ENCODE data around the gene GPR137. TPM values are rescaled to one million over a fixed set of nuclear protein-coding genes. Genes with fewer than 3 reads are reported as not detected.
A peak's percentile ranks its signal among the peaks of the same experiment; 100 is the strongest.

The GPR137 gene
- polyA plus RNA-seq, 3 donors: 7.8 to 21.0 (median 9.3) TPM

DNA sequence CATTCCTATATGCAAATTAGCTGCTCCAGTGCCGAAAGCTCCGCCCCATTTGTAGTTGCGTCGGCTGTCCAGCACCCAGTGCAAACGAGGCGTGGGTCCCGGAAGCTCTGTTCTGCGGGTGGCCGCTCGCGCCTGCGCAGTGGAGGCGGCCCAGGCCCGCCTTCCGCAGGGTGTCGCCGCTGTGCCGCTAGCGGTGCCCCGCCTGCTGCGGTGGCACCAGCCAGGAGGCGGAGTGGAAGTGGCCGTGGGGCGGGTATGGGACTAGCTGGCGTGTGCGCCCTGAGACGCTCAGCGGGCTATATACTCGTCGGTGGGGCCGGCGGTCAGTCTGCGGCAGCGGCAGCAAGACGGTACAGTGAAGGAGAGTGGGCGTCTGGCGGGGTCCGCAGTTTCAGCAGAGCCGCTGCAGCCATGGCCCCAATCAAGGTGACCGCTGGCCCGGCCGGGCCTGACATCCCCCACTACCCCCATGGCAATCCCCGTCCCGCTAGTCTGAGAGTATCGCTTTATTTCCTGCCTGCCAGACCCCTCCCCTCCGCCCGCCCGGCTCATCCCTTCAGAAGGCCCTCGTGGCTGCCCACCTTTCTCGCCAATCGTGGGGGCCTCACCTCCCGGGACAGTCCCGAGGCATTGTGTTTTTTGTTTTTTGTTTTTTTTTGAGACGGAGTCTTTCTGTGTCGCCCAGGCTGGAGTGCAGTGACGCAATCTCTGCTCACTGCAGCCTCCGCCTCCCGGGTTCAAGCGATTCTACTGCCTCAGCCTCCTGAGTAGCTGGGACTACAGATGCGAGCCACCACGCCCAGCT, 32.5 kb downstream of the GPR137 start, which contains the start of gene PRDX5:
Gene PRDX5 (plus strand): TSS at position 161 of the 805 bp plus-strand sequence. CDS start 95 bp downstream, at position 256.
- Histone ChIP-seq H4K20me1 (ENCODE audit: insufficient read depth, low read length) (peaks cover 33% of the 10 kb centered on the region), H3K9ac (ENCODE audit: insufficient read depth, low read length, poor library complexity, severe bottlenecking) (peak within 1 kb of the TSS; percentile 83), H2AFZ (ENCODE audit: insufficient read depth, low read depth, low read length, poor library complexity, severe bottlenecking) (peak within 1 kb of the TSS; percentile 82), H3K9me3 (replicated peaks in 1 of 2; ENCODE audit: control insufficient read depth in 1 of 2, insufficient read depth in 1 of 2, low read length in 2 of 2) (no peaks in the 10 kb centered on the region), H3K4me3 (replicated peaks in 1 of 3; ENCODE audit: low read depth in 2 of 3, low read length in 3 of 3) (peak within 1 kb of the TSS; percentile 51 to 93 (median 91)), H3K4me1 (ENCODE audit: control insufficient read depth in 1 of 2, insufficient read depth in 2 of 2, low read length in 2 of 2) (peaks cover 28 to 43% of the 10 kb centered on the region in 2 donors), H3K27me3 (ENCODE audit: control insufficient read depth in 2 of 2, insufficient read depth in 2 of 2, low read length in 2 of 2) (no peaks in the 10 kb centered on the region), H3K27ac (ENCODE audit: low read depth in 1 of 2, low read length in 2 of 2) (peak within 1 kb of the TSS; percentile 96 to 97), H3K4me2 (replicated peaks; ENCODE audit: extremely low read depth, low read length, poor library complexity, severe bottlenecking) (peak within 1 kb of the TSS; percentile 95), H3K36me3 (replicated peaks in 1 of 2; ENCODE audit: control insufficient read depth in 1 of 2, insufficient read depth in 2 of 2, low read length in 2 of 2) (peaks cover 49 to 60% of the 10 kb centered on the region in 2 donors), H3K79me2 (ENCODE audit: insufficient read depth, low read length) (peaks cover 9% of the 10 kb centered on the region)
- Mint-ChIP-seq H3K27me3 (ENCODE audit: low read depth in 3 of 3) (peaks cover 0 to 1% (median 0%) of the 10 kb centered on the region in 3 donors), H3K9me3 (no peaks in the 10 kb centered on the region), H3K4me1 (peaks cover 29% of the 10 kb centered on the region), H3K4me3 (peak within 1 kb of the TSS; percentile 88 to 94), H3K27ac (peak within 1 kb of the TSS; percentile 98 to 99 (median 99)), H3K36me3 (peaks cover 42 to 58% of the 10 kb centered on the region in 2 donors)
- TF ChIP-seq, protein P1, sequence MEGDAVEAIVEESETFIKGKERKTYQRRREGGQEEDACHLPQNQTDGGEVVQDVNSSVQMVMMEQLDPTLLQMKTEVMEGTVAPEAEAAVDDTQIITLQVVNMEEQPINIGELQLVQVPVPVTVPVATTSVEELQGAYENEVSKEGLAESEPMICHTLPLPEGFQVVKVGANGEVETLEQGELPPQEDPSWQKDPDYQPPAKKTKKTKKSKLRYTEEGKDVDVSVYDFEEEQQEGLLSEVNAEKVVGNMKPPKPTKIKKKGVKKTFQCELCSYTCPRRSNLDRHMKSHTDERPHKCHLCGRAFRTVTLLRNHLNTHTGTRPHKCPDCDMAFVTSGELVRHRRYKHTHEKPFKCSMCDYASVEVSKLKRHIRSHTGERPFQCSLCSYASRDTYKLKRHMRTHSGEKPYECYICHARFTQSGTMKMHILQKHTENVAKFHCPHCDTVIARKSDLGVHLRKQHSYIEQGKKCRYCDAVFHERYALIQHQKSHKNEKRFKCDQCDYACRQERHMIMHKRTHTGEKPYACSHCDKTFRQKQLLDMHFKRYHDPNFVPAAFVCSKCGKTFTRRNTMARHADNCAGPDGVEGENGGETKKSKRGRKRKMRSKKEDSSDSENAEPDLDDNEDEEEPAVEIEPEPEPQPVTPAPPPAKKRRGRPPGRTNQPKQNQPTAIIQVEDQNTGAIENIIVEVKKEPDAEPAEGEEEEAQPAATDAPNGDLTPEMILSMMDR (IDR thresholded peaks at IDR 0.05): peak; percentile 38
- WGBS (ENCODE audit: insufficient coverage): under 1% methylated on average over 51 of the region's 61 CpGs
- DNase-seq: peak; percentile 96 to 98 (median 98)
- intact Hi-C loops (cut with micrococcal nuclease): loop anchor here (1.0 to 5.0 kb wide), 3 partner anchors 13 to 39 kb away; partner anchors contain the start of genes RPS6KA4 (in 2 of the 2) and ESRRA (in 1 of the 2)
